SKM-1 (cell line): Measurements from ENCODE around the gene TDRD5.
A peak's percentile ranks its signal among the peaks of the same experiment; 100 is the strongest.
"Not testable (repeated sequence)": the region's sequence is repeated elsewhere in the genome, so short reads cannot be mapped to it uniquely, and the experiment has no call there.

Source experiments
- DNase-seq: peaks from one replicate; lab custom pipeline; 2025; ENCODE audit not compliant: unreplicated experiment; lab: John Stamatoyannopoulos, UW

The TDRD5 gene

DNA sequence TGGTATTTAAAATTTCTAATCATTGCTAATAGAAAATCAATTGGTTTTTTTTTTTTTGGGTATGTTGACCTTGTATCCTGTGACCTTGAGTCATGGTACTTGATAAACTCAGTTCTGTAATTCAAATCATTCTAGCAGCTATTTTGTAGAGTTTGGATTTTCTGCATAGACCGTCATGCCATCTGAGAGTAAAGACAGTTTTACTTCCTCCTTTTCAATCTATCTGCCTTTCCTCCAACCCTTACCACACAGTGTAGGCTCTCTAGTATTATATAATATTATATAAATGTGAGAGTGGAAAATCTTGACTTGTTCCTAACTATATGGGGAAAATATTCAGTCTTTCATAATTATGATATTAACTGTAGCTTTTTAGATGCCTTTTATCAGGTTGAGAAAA lies 7.0 kb downstream of the TDRD5 start:
- peak; percentile 18 for DNase-seq

DNA sequence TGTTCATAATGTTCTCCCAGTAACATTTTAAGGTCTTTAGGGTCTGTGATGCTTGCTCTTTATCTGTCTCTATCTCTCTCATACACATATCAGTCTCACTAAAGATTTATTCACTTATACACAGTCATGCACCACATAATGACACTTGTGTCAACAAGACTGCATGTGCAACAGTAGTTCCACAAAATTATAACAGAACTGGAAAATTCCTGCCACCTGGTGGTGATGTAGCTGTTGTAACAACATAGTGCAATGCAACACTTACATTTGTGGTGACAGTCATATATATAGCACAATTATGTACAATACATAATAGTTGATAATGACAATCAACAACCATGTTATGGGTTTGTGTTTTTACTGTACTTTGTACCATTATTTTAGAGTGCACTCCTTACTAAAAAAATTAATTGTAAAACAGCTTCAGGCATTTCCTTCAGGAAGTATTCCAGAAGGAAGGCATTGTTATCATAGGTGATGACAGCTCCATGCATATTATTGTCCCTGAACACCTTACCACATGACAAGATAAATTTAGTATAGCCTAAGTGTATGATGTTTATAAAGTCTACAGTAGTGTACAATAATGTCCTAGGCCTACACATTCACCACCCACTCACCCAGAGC lies 8.1 kb downstream of the TDRD5 start:
- DNase-seq = peak; percentile 28

DNA sequence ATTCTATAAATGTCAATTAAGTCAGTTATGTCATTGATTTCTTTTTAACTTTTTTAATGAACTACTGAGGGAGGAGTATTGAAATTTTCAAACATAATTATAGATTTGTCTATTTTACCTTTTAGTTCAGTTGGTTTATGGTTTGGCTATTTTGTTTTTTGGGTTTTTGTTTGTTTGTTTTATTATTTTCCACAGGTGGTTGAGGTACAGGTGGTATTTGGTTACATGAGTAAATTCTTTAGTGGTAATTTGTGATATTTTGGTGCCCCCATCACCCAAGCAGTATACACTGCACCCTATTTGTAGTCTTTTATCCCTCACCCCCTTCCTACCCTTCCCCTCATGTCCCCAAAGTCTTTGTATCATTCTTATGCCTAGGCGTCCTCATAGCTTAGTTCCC lies 9.5 kb downstream of the TDRD5 start:
- no peak for DNase-seq

DNA sequence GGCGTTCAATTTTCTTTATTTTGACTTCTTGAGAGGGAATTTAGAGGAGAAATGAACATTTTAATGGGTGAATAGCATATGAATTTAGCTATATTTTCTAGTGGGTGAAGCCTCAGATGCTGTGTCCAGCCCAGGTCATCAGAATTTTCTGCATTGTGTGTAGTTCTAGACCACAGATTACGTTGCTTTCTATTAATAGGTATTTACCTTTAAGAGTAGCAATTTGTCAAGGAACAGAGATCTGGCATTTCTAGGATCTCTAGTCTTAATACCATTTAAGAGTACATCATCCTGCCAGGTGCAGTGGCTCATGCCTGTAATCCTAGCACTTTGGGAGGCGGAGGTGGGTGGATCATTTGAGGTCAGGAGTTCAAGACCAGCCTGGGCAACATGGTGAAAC lies 20.7 kb downstream of the TDRD5 start:
- no peak for DNase-seq

DNA sequence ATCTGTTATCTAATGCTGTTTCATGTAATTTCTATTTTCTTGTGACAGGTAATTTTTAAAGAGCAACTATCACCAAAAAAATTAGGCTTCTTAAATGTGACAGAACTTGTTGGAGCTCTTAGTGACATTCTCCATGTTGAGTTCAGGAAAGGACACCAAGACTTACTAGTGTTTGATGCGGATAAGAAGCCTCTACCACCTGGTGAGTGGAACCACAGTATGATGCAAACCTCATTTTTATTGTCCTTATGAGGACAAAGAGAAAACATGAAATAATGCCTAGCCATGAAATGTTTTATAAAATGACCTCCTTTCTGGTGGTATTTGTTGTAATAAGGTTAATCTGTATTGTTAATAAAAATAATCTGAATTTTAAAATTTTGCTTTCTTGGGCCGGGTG lies 39.1 kb downstream of the TDRD5 start:
- DNase-seq = no peak

DNA sequence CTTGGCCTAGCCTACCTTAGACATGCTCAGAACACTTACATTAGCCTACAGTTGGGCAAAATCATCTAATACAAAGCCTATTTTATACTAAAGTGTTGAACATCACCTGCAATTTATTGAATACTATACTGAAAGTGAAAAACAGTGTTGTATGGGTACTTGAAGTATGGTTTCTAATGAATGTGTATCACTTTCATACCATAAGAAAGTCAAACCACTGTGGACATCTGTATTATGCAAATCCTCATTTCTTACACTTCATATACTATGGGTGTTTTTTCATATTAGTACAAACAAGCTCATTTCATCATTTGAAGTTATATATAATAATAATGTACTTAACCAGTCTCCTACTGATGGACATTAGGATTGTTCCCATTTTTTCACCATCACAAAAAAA lies 41.2 kb downstream of the TDRD5 start:
- DNase-seq = no peak

DNA sequence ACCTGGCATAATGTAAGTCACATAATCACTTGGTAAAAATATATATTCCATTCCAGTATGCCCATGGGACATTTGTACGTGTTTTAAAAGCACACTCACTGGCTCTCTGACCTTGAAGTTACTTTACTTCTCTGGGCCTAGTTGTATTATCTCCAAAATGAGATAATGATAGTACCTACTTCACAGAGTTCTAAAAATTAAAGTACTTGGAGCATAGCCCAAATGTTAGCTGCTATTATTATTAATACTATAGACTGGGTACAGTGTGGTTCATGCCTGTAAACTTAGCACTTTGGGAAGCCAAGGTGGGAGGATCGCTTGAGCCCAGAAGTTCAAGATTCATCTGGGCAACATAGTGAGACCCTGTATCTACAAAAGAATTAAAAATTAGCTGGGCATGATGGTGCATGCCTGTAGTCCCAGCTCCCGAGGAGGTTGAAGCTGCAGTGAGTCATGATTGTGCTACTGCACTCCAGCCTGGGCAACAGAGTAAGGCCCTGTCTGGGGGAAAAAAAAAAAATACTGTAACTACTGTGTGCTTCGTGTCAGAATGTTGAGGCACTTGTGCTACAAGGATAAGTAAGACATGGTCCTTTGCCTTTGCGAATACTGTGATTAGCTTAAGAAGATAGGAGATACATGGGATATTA lies 45.7 kb downstream of the TDRD5 start:
- DNase-seq = no peak

DNA sequence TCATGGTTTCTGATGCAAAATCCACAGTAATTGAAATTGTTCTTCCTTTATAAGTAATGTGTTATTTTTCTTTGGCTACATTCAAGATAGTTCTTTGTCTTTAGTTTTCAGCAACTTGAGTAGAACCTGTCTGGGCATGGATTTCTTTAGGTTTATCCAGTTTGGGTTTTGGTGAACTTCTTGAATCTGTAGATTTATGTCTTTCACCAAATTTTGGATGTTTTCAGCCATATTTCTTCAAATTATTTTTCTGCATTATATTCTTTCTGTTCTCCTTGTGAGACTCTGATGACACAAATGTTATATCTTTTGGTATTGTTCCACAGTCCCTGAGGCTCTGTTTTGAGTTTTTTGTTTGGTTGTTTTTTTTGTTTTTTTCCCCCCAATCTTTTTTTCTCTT lies 69.4 kb downstream of the TDRD5 start:
- no peak for DNase-seq

DNA sequence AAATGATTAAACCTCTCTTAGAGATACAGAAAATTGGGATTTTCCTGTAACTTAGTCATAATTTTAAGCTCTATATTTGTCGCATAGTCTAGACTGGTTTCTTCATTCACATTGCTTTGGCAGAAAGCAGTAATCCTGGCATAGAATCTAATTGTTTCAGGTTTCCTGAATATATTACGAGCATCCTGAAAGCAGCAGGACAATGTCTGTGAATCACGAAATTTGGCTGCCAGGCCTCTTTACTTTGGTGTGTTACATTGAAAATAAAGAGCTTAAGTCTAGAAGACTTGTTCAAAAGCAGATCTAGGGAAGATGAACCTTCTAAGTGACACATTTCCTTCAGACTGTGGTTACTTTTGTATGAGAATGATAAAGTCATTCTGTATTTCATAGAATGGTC lies 72.2 kb downstream of the TDRD5 start:
- no peak for DNase-seq

DNA sequence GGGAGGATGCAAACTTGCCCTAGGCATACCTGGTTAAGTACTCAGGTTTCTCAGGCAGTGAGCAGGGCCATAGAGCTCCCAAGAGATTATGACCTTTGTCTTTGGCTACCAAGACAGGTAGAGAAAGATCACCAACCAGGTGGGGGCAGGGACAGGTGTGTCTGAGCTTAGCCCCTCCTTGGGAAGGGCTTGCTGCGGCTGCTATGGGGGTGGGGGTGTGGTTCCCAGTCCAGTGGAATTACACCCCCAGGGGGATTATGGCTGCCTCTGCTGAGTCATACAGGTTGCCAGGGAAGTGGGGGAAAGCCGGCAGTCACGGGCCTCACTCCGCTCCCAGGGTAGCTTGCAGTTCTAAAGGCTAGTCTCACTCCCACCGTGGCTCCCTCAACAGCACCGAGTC lies 86.2 kb downstream of the TDRD5 start:
- DNase-seq = no peak

DNA sequence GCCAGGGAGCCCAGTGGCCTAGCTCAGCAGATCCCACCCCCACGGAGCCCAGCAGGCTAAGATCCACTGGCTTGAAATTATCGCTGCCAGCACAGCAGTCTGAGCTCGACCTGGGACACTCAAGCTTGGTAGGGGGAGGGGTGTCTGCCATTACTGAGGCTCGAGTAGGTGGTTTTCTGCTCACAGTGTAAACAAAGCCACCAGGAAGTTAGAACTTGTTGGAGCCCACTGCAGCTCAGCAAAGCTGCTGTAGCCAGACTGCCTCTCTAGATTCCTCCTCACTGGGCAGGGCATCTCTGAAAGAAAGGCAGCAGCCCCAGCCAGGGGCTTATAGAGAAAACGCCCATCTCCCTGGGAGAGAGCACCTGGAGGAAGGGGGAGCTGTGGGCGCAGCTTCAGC lies 102.9 kb downstream of the TDRD5 start:
- not testable (repeated sequence) for DNase-seq

DNA sequence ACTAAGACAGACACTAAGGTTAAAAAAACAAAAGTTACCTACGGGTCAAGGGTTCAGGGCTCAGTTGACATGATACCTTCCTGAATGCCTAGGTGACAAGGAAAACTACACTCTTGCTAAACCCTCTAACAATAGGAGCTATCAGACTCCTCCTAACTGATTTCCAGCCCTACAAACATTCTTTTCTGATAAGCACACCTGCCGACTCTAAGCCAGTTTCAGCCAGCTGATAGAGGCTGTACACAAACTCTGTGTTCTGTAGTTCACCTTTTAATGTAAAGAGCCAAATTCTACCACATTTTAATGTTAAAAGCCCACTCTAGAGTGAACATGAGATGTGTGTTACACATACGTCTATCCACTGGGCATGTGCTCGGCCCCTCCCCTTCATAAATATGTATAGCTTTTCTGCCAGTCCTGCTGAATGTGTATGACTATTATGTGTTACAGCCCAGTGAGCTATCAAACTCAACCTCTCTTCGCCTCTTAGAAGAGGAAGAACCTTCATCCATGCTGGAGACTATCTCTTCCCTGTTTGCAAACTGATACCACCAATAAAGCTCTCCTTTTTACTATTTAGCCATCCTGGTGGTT lies 111.4 kb downstream of the TDRD5 start:
- no peak for DNase-seq

DNA sequence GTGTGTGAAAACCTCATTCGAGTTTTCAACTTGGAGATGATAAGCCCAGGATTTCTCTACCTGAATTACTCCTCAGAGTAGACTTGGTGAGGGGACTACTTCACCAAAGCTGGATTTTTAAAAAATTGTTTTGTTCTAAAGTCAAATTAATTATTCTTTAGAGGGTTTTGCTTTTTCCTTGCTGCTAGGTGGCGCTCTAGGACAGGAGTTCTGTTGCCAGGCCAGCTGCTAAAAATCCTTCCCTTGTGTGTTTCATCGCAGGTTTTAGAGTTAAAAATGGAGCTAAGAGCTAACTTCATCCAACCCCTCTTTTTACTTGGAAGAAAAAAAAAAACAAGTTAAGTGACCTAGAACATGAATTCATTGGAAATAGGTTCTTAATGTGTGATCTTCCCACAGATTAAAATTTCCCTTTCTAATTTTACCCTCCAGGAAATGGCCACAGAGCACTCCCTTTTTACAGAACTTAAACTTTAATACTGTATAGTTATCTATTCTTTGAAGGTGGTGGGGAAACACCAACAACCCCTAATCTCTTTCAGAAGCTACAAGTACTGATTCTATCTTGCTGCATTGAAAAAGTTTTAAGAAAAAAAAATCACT lies 114.8 kb downstream of the TDRD5 start:
- DNase-seq = peak; percentile 81

DNA sequence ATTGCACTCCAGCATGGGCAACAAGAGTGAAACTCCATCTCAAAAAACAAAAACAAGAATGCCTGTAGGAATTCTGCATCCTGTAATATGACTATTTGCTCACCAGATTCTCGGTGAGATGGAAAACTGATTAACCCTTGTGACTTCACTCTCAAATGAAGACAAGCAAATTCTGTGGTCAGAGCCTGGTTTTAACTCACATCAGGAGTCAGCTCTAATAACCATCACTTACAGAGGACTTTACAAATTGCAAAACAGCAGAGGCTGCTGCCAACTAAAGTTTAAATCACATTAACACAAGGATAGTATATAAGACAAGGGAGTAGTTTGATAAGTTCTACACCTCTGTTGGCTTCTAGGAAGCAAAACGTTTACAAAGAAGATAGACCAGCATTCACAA lies 115.8 kb downstream of the TDRD5 start:
- DNase-seq = no peak

DNA sequence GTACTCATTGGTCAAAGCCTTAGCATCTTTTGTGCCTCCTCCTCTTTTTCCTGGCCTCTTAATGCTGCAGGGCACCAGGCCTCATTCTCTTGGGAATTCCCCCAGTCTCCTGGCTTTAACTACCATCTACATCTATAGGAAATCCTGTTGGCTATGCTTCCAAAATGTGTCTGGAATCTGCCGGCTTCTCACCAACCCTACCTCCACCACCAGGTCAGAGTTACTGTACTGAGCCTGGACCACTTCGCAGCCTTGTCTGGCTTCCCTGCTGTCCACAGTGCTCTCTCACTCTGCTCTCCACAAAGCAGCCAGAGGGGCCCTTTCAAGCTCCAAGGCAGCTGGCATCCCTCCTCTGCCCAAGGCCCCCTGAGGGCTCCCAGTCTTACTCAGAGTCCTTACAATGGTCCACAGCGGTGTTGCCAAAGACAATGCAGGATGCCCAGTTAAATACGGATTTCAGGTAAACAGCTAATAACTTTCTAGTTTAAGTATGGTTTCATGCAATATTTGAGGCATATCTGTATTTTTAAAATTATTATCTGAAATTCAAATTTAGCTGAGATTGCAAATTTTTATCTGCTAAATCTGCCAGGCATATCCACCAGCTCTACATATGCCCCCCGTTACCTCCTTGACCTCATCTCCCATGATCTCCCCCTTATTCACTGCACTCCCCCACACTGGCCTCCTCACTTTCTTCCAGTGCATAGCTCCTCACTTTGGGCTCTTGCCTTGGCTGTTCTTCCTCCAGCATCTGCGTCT lies 117.0 kb downstream of the TDRD5 start:
- no peak for DNase-seq

DNA sequence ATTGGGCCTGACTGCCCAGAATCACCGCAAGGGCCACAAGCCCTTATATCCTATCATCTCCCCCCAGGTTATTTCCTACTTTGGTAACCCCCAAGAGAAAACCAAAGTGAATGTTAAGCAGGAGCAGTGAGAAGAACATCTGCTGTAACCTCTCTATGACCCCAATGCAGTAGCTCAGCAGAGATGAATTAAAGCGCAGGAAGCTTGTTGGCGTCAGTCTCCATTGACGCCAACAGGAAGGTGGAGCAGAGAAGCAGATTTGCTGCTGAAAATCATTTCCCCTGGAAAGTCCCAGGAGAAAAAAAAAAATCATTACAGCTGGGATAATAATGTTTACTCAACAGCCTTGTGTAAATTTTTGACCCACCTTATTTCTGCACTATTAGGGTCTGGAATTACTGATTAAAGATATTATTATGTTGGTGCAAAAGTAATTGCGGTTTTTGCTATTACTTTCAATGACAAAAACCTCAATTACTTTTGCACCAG lies 118.3 kb downstream of the TDRD5 start:
- no peak for DNase-seq

DNA sequence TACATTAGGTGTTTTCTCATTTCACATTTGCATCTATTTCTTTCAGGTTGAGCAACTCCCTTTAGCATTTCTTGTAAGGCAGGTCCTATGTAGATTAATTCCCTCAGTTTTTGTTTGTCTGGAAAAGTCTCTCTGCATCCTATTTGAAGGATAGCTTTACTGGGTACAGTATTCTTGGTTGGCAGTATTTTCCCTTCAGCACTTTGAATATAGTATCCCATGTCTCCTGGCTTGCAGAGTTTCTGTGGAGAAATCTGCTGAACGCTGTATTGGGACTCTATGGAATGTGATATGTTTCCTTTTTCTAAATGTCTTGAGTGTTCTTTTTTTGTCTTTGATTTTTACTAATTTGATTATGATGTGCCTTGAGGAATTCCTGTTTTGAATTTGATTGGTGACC lies 122.5 kb downstream of the TDRD5 start:
- no peak for DNase-seq

DNA sequence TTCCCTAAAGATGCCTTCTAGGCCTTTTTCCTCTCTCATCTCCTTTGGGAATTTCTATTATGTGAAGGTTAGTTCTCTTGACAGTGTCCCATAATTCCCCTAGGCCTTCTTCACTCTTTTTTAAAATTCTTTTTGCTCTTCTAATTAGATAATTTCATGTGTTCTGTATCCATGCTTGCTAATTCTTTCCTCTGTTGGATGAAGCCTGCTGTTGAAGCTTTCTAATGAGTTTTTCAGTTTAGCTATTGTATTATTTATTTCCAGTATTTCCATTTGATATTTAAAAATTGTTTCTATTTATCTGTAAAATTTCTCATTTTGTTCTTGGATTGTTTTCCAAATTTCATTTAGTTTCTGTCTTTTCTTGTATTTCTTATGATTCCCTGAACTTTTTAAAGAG lies 123.0 kb downstream of the TDRD5 start:
- no peak for DNase-seq

DNA sequence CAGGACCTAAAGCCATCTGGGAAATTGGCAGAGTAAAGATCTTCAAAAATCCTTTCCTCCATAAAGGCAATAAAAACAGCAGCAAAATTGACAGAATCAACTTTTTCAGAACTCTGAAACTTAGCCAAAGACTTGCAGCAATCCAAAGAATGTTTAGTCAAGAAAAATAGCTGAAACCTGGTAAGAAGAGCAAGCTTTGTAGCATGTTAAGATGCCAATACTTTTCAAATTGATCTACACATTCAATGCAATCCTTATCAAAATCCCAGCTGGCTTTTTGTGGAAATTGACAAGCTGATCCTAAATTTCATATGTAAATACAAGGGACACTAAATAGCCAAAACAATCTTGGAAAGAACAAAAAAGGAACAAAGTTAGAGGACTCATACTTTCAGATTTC lies 127.6 kb downstream of the TDRD5 start:
- DNase-seq = no peak

DNA sequence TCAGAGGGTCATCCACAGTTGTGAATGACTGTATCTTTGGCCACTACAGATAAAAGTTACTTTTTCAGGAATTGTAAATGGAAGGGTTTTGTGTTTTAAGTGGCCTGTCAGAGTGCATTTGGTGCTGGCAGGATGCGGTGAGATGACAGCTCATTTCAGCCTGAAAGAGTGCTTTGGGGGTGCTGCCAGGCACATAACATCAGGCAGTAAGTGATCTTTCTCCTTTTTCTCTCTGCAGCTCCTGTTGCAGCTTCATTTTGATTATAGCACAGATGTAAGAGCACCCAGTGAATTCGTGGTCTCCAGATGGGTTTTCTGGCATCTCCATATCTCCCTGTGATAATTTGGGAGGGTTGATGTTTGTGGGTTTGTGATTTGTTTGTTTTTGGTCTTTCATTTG lies 136.6 kb downstream of the TDRD5 start:
- DNase-seq = no peak

DNA sequence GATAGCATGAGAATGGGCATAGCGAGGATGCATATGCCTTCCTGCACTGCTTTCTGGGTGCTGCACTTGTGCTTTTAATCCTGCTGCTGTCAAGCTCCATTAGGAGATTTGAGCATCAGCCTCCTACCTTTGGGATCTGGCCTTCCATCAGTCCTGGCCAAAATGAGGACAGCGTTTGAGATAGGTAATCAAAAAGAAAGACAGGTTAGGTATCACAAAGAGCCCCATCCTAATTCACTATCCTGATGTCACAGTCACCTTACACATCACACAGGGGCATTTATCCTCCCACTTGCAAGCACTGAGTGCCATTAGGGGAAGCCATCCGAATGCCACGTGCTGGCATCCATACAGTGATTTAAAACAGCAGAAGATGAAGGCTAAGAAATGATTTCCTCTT lies 138.2 kb downstream of the TDRD5 start:
- DNase-seq = no peak

DNA sequence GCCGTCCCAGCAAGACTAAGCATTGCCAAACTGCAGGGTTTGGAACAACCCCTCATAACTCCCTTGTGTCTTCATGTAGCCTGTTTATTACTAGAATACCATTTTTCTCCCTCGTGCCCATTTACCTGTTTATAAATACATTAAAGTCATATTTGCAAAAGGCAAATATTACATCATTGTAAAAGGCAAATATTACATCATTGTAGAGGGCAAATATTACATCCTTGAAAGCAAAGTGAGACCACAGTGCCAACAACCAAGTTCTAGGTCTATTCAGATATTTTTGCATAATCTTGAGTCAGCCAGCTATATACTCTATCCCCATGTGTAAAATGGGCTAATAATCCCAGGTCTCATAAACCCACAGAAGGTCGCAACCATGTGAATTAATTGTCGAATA lies 140.0 kb downstream of the TDRD5 start:
- no peak for DNase-seq
